Measurements from ENCODE around the gene ADAT3.

DNA sequence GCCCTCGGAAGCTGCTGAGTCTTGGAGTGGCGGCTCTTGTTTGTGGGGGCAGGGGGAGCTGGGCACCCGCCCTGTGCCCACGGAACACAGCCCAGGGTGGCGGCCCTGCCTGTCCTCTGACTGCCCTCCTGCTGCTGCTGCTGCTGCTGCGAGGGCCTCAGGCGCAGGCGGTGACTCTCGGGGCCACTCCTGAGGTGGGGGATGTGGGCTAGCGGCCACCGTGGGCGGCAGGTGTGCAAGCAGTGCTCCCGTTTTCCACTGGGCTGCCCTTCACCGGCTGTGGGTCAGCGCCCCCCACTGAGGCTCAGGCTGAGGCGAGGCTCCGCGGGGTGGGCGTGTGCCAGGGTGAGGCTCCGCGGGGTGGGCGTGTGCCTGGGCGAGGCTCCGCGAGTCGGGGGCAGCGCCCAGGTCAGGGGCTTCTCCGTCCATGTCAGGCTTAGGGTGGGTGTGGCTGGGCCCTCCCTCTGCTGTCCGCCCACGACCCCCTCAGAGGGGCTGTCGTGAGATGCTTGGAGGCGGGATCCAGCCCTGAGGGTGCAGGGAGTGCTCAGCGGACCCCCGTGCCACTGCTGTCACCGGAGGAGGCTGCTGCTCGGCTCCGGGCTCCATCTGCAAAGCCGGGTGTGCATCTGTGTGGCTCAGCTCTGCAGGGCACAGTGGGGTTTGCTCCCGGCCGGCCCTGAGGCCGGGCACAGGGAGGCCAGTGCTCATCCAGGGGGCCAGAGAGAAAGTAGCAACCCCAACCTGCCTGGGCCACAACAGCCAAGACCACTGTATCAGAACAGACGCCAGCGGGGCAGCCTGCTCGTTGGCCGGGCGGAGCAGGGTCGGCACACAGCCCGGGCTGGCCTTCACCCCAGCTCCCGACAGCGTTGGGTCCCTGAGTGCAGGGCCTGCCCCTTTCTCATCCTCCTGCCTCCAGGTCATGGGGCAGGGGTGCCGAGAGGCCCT is 50.2 kb downstream of the ADAT3 start:
- TF ChIP-seq EGR1 (IDR thresholded peaks at IDR 0.05): no peak
- TF ChIP-seq RAD21 (IDR thresholded peaks at IDR 0.05; ENCODE audit: low read depth): no peak
- TF ChIP-seq CEBPB (IDR thresholded peaks at IDR 0.05): no peak
- no peak for TF ChIP-seq TAF1 (IDR thresholded peaks at IDR 0.05; ENCODE audit: low read depth)
- TF ChIP-seq FOXM1 (IDR thresholded peaks at IDR 0.05; ENCODE audit: borderline replicate concordance, low read depth): no peak
